Heart left ventricle (tissue), 16 donors: ENCODE data around the gene BCAS1. TPM values are rescaled to one million over a fixed set of nuclear protein-coding genes. Genes with fewer than 3 reads are reported as not detected.

Experiments
- ATAC-seq, 4 donors: fragments of 200-7000 bp; cut with Tn5 transposase; one replicate each; pipeline ENCODE4 v1.9.1; 2020 to 2022; ENCODE audit warnings: moderate library complexity in 4 of 4, mild to moderate bottlenecking in 3 of 4, moderate number of reproducible peaks in 1 of 4
- DNase-seq, 5 donors: peaks; one replicate each; pipeline ENCODE4 v3.0.0-alpha.2; 2020
- H3K27ac ChIP-seq, 12 donors: fragments of 200-600 bp; sonication (generic) in 4 of 12; one replicate each; pipeline versions ENCODE4 v1.5.0 to v1.8.0; 2016 to 2022; ENCODE audit warnings: mild to moderate bottlenecking in 2 of 12
- H3K27me3 ChIP-seq, 9 donors: fragments of 200-600 bp; sonication (generic) in 2 of 9; one replicate each; pipeline versions ENCODE4 v1.5.1 to v1.8.0; 2016 to 2022; ENCODE audit warnings: mild to moderate bottlenecking in 3 of 9
- H3K36me3 ChIP-seq, 9 donors: fragments of 200-600 bp; sonication (generic) in 2 of 9; one replicate each; pipeline versions ENCODE4 v1.5.0 to v1.8.0; 2018 to 2022; ENCODE audit warnings: mild to moderate bottlenecking in 2 of 9
- H3K4me1 ChIP-seq, 12 donors: fragments of 200-600 bp; sonication (generic) in 4 of 12; one replicate each; pipeline versions ENCODE4 v1.5.0 to v1.8.0; 2016 to 2022; ENCODE audit warnings: mild to moderate bottlenecking in 3 of 12
- H3K4me3 ChIP-seq, 12 donors: fragments of 200-600 bp; sonication (generic) in 4 of 12; one replicate each; pipeline versions ENCODE4 v1.5.0 to v1.8.0; 2017 to 2022; ENCODE audit warnings: mild to moderate bottlenecking in 9 of 12, moderate library complexity in 4 of 12
- H3K9me3 ChIP-seq, 12 donors: fragments of 200-600 bp; sonication (generic) in 4 of 12; one replicate each; pipeline versions ENCODE4 v1.5.0 to v1.8.0; 2016 to 2022; ENCODE audit warnings: mild to moderate bottlenecking in 1 of 12
- POLR2A ChIP-seq, 2 donors: fragments of 450-650 bp; IDR thresholded peaks; one replicate each; pipeline ENCODE4 v1.6.1; 2017; ENCODE audit warnings: antibody characterized with exemption in 2 of 2, mild to moderate bottlenecking in 2 of 2, moderate library complexity in 2 of 2
- WGBS, 4 donors: extraction: QIAGEN DNeasy Blood & Tissue Kit in 2 of 4; methylation state at CpG; one replicate each; pipeline versions ENCODE4 v1.1.5 to v1.1.7; 2013 to 2018; 5-methylcytosine and 5-hydroxymethylcytosine counted together
- intact Hi-C, 10 donors: fragments of 100-400 bp; cut with DNase I; formaldehyde crosslinking; loops; one replicate each; pipeline versions ENCODE4 v1.11.1 to v1.14.2; 2022
- polyA plus RNA-seq, 2 donors: library from polyadenylated mRNA; stranded (reverse); fragments of 200-250 nt; gene quantifications; one replicate each; pipeline ENCODE4 v1.2.3, GENCODE V29; 2013
- total RNA-seq, 9 donors: library from RNA; depleted of rRNA in 2 of 9; stranded (reverse); fragments of >200 nt in 2 of 9; fragmentation: NEBNext Ultra II Directional in 3 of 9; extraction: Animal tissue kit (Norgen Biotek cat#: 25700) in 3 of 9; gene quantifications; one replicate each; pipeline versions ENCODE4 v1.1.0 to v1.2.4, GENCODE V29; 2016 to 2023
- TF ChIP-seq, protein P1 (sequence below), 12 donors: fragments of 200-600 bp; sonication (generic) in 4 of 12; IDR thresholded peaks; one replicate each; pipeline versions ENCODE4 v1.5.0 to v1.8.0; 2018 to 2022; ENCODE audit warnings: antibody characterized with exemption in 12 of 12, mild to moderate bottlenecking in 5 of 12
- donor health status: ischemic (EF 13 %, LVEDD 7.1; RV severe dilation, severe dysfunction).
- donor health status: healthy with polysubstance abuse.
- donor health status: DM: no; HTN: yes; CAD: no.
- donor health status: DM: no; HTN: no; CAD: no.
- donor health status: ischemic (EF 25% LVEDD 6.9; RV normal size, moderate dysfunction).
- donor health status: ischemic (EF 25% LVEDD 5.7; RV mildly dilated, moderate dysfunction).
- donor health status: healthy.
- donor health status: DM: yes; HTN: yes; CAD: no.
- donor health status: ischemic (EF 35%, LVEDD 5.7; RV mildly dilated, moderate dysfunction).
- donor health status: nonischemic (EF 11% LVEDD 7.7; RV severe dilation, severe dysfunction).
- donor health status: DM: yes; HTN: yes; CAD: no.
- donor health status: PGD.
- donor health status: ischemic (EF 29% LVEDD 5.4; RV normal size, mild dysfunction).
- donor health status: nonischemic (EF 23%, LVEDD 6.1; RV moderate dilation, normal function).

Gene BCAS1
- total and polyA plus RNA-seq, 11 donors: not detected

GRCh38 chr20:54116550-54117235 is 46.3 kb upstream of the BCAS1 start:
- H3K4me1 ChIP-seq: peaks cover 0 to 8% (median 0%) of the 10 kb centered on the region in 12 donors
- DNase-seq (no peak), ATAC-seq (no peak)
- 93 to 97% (median 95%) methylated on average over 4 of the region's 4 CpGs for WGBS, 4 donors
- H3K4me3 ChIP-seq: no peak overlapping the region
- no peaks in the 10 kb centered on the region for H3K36me3 ChIP-seq
- H3K27me3 ChIP-seq: peaks cover 0 to 7% (median 0%) of the 10 kb centered on the region in 9 donors
- no peak for TF ChIP-seq POLR2A (IDR thresholded peaks at IDR 0.05)
- TF ChIP-seq, protein P1, sequence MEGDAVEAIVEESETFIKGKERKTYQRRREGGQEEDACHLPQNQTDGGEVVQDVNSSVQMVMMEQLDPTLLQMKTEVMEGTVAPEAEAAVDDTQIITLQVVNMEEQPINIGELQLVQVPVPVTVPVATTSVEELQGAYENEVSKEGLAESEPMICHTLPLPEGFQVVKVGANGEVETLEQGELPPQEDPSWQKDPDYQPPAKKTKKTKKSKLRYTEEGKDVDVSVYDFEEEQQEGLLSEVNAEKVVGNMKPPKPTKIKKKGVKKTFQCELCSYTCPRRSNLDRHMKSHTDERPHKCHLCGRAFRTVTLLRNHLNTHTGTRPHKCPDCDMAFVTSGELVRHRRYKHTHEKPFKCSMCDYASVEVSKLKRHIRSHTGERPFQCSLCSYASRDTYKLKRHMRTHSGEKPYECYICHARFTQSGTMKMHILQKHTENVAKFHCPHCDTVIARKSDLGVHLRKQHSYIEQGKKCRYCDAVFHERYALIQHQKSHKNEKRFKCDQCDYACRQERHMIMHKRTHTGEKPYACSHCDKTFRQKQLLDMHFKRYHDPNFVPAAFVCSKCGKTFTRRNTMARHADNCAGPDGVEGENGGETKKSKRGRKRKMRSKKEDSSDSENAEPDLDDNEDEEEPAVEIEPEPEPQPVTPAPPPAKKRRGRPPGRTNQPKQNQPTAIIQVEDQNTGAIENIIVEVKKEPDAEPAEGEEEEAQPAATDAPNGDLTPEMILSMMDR (IDR thresholded peaks at IDR 0.05): no peak
- no peaks in the 10 kb centered on the region for H3K9me3 ChIP-seq
- intact Hi-C loops: no loop called here
- no peak overlapping the region for H3K27ac ChIP-seq

DNA sequence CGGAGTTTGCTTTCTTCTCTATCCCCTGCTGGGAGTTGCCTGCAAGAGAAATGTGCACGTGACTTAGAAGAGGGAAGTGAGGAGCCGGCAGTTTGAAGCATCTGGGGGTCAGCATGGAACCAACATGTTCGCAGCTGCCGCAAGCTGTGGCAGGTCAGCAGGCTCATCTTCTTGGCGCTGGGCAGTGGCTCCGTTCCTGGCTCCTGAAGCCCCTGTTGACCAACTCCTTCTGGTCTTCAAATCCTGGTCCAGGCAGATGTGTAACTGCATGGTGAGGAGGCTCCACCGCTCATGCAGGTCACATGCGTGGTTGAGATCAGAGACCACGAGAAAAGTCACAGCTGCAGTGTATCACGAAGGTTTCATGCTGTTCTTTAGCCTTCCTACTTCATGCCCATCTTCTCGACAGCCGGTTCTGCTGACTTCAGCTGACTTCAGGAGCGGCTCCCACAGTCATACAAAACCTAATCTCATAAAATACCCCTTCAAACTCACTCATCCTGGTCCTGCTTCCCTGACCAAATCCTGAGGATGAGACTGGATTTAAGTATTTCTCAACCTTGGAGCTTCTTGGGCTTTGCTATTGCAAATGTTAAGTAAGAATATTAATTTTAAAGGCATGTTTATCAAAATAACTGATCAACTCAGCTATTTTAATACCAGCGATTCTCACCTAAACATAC is 44.9 kb upstream of the BCAS1 start:
- peak in 1 of 5 donors; percentile 31 for DNase-seq
- no peak overlapping the region for H3K27ac ChIP-seq
- H3K36me3 ChIP-seq: no peaks in the 10 kb centered on the region
- peaks cover 0 to 9% (median 0%) of the 10 kb centered on the region in 9 donors for H3K27me3 ChIP-seq
- intact Hi-C loops: no loop called here
- TF ChIP-seq, protein P1 (IDR thresholded peaks at IDR 0.05): no peak
- TF ChIP-seq POLR2A (IDR thresholded peaks at IDR 0.05): no peak
- no peaks in the 10 kb centered on the region for H3K9me3 ChIP-seq
- H3K4me1 ChIP-seq: peaks cover 0 to 8% (median 0%) of the 10 kb centered on the region in 12 donors
- peak in 1 of 4 donors; percentile 29 for ATAC-seq
- no peak overlapping the region for H3K4me3 ChIP-seq
- 72 to 85% (median 78%) methylated on average over 12 to 15 of the region's 15 CpGs for WGBS, 4 donors

DNA sequence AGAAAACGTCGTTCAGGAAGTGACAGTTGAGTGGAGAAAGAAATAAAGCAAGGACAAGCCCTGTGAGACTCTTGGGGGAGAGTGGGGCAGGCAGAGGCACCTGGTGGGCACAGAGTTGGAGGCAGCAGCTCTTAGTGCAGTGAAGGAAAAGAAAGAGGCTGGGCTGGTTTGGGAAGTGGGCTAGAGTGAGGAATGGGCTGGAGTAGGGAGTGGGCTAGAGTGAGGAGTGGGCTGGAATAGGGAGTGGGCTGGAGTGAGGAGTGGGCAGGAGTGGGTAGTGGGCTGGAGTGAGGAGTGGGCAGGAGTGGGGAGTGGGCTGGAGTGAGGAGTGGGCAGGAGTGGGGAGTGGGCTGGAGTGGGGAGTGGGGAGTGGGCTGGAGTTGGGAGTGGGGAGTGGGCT is 43.7 kb upstream of the BCAS1 start:
- 52 to 61% (median 56%) methylated on average over 2 of the region's 2 CpGs for whole genome bisulfite sequencing, 4 donors
- Histone ChIP-seq H3K27me3 (peaks cover 0 to 9% (median 0%) of the 10 kb centered on the region in 9 donors), H3K9me3 (no peaks in the 10 kb centered on the region), H3K4me1 (peaks cover 0 to 8% (median 0%) of the 10 kb centered on the region in 12 donors), H3K4me3 (no peak overlapping the region), H3K36me3 (no peaks in the 10 kb centered on the region), H3K27ac (no peak overlapping the region)
- TF ChIP-seq, protein P1 (IDR thresholded peaks at IDR 0.05): no peak
- intact Hi-C loops: no loop called here
- no peak for DNase-seq
- ATAC-seq: no peak

DNA sequence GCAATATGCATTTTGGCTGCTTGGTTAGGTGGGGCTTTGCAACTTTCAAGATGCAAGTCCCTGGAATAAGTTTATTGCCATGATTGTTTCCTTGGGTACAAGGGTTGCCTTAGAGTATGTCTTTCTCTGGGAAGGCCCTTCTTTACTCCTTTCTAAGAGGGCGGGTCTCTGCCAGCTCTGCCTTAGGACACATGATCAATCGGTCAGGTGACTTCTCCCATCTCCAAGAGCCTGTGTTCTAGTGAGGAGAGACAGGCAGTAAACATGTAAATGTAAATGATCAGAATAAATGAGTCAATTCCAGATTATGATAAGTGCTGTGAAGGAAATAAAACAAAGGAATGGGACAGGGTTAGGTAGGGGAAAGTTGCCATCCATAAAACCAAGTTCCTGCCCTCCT is 43.2 kb upstream of the BCAS1 start:
- intact Hi-C loops: no loop called here
- TF ChIP-seq, protein P1 (IDR thresholded peaks at IDR 0.05): no peak
- no peak for TF ChIP-seq POLR2A (IDR thresholded peaks at IDR 0.05)
- Histone ChIP-seq H3K27ac (no peak overlapping the region), H3K27me3 (peaks cover 0 to 9% (median 0%) of the 10 kb centered on the region in 9 donors), H3K4me1 (peaks cover 0 to 8% (median 0%) of the 10 kb centered on the region in 12 donors), H3K4me3 (no peak overlapping the region), H3K36me3 (no peaks in the 10 kb centered on the region), H3K9me3 (no peaks in the 10 kb centered on the region)
- WGBS, 4 donors: 85 to 94% (median 91%) methylated on average over 2 of the region's 2 CpGs
- DNase-seq: no peak
- no peak for ATAC-seq
